D721Med (cell line): ENCODE measurements around the gene MCUR1.
"Not testable (repeated sequence)": the region's sequence is repeated elsewhere in the genome, so short reads cannot be mapped to it uniquely, and the experiment has no call there.

ENCODE experiments used
- DNase-seq: peaks from one replicate; pipeline ENCODE4 v3.0.0; 2011; ENCODE audit warnings: low spot score; ENCODE audit not compliant: insufficient read length
- FAIRE-seq: peaks from 2 replicates; lab custom pipeline; 2011; peaks lifted over from hg19 to GRCh38; lab: Jason Lieb, UNC
- CTCF ChIP-seq: IDR thresholded peaks from 2 replicates; pipeline ENCODE4 v1.5.1; 2012; ENCODE audit warnings: mild to moderate bottlenecking, control low read depth; ENCODE audit not compliant: insufficient read depth; ENCODE audit errors: missing control alignments

The MCUR1 gene

DNA sequence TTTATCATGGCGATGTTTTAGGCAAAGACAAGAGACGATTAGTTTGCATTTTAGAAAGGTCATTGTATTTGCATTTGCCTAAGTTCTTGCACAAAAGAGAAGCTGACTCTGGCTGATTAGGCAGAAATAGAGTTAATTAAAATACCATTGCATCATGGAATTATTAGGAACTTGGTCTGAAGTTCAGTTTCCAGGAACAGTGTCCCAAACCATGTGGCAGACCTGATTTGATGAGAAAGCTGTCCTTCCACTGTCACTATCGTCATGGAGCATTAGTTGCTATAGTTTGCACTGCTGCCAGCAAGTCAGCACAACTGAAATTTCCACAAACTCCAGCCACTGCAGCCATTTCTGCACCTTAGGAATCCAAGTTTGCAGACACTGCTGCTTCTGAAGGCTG is 24.3 kb upstream of the MCUR1 start:
- DNase-seq (no peak), FAIRE-seq (no peak)
- no peak for TF ChIP-seq CTCF

DNA sequence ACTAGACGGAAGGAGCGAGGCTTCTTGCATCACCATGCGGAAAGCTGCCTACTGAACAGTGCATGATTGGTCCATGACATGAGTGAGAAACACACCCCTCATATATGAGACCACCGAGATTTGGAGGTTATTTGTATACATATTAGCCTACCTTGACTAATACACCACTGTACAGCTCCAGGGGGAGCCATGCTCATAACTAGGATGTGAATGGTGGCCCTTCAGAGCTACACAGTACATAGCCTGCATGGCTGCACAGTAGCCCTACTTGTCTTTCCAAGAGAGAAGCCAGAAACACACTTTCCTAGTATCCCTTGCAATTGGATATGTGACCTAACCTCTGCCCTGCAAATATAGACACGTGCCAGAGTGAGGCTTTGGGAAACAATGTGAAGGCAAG is 21.8 kb upstream of the MCUR1 start:
- FAIRE-seq (no peak), DNase-seq (no peak)
- TF ChIP-seq CTCF: no peak

DNA sequence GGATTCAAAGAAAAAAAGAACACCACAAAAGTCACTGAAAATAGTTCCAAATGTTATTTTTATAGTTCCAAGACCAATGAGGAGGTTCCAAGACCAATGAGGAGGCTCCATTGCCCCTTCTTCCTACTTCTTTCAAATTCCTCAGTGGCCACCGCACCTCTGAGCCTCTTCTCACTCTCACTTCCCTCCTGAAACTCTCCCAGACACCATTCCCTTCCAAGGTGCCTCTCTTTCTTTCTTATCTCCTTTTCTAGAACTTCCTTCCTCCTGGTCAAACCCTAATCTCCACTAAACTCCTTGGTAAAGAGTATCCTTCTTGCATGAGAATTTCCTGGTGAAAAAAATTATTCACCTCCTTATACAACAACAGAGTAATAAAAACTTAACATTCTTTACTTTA is 20.4 kb upstream of the MCUR1 start:
- TF ChIP-seq CTCF: no peak
- DNase-seq (no peak), FAIRE-seq (no peak)

- DNase-seq, FAIRE-seq: not testable (repeated sequence)
These were observed 19.7 kb upstream of the MCUR1 start for GRCh38 chr6:13834018-13834417.

DNA sequence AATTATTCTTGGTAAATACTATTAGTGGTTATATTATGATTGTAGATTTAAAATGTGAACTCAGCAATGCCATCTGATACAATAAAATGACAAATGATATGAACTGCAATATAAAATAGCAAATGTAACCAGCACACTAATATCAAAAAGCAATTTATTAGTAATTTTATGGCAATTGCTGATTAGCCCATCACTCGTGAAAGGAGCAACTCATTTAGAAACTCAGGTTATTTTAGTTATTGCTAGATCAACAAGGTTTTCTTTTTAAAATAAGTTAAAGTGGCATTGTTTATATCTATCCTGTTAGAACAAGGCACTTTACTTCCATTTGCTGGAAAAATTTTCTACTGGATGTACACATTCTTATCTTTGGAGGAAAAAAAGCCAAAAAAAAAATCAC is 18.4 kb upstream of the MCUR1 start:
- TF ChIP-seq CTCF: no peak
- FAIRE-seq: no peak
- DNase-seq: no peak

GRCh38 chr6:13831615-13832014 is 17.3 kb upstream of the MCUR1 start:
- no peak for DNase-seq
- no peak for FAIRE-seq
- no peak for TF ChIP-seq CTCF

DNA sequence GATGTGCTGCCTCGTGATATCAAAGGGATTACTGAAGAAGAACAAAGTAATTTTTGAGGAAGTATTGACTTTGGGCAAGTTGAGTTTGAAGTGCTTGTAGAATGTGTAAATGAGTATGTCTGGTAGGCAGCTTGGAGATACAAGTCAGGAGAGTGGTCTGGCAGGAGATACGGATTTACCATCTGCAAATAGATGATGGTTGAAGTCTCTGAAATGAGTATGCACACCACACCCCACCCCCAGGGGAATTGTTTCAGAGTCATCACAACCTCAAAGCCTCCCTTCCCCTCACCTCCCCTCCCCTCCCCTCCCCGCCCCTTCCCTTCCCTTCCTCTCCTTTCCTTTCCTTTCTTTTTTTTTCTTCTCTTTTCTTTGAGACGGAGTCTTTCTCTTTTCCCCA is 16.4 kb upstream of the MCUR1 start:
- no peak for DNase-seq
- no peak for FAIRE-seq
- TF ChIP-seq CTCF: no peak

DNA sequence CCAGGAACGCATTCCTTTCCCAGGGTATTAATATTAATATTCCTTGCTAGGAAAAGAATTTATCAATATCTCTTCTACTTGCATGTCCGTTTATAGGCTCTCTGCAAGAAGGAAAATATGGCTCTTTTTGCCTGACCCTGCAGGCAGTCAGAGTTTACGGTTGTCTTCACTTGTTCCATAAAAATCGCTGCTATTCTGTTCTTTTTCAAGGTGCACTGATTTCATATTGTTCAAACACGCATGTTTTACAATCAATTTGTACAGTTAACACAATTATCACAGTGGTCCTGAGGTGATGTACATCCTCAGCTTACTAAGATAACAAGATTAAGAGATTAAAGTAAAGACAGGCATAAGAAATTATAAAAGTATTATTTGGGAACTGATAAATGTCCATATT is 15.1 kb upstream of the MCUR1 start:
- FAIRE-seq, DNase-seq: not testable (repeated sequence)

DNA sequence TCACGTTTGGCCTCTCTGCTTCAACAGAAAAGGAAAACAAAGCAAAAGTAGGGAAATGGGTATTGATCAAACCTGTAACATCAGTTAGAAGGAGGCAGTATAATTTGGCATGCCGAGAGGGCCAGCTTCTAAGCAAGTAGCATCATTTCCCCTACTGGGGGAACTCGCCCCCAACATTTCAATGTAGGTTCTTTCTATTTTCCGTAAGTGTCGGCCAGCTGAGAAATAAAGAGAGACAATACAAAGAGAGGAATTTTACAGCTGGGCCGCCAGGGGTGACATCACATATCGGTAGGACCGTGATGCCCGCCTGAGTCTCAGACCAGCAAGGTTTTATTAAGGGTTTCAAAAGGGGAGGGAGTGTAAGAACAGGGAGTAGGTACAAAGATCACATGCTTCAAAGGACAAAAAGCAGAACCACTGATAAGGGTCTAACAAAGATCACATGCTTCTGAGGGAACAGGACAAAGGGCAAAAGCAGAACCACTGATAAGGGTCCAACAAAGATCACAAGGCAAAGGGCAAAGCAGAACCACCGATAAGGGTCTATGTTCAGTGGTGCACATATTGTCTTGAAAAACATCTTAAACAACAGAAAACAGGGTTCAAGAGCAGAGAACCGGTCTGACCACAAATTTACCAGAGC is 14.4 kb upstream of the MCUR1 start:
- not testable (repeated sequence) for FAIRE-seq

More for the DNA sequence above, 14.4 kb upstream of the MCUR1 start:
- DNase-seq: not testable (repeated sequence)
